Endodermal cell (in vitro differentiated cells): ENCODE measurements around the gene ZNF611. TPM values are rescaled to one million over a fixed set of nuclear protein-coding genes. Genes with fewer than 3 reads are reported as not detected.
"Not testable (repeated sequence)": the region's sequence is repeated elsewhere in the genome, so short reads cannot be mapped to it uniquely, and the experiment has no call there.

Experiments used
- DNase-seq: peaks from one replicate; pipeline ENCODE4 v3.0.0-alpha.2; 2017
- H3K27ac ChIP-seq: 2 replicates; pipeline ENCODE4 v1.5.1; 2013; ENCODE audit warnings: mild to moderate bottlenecking, low read depth, low read length, moderate library complexity
- H3K27me3 ChIP-seq: 2 replicates; pipeline ENCODE4 v1.6.1; 2013; ENCODE audit warnings: mild to moderate bottlenecking, low read length, moderate library complexity; ENCODE audit not compliant: insufficient read depth, control insufficient read depth, poor library complexity, severe bottlenecking
- H3K36me3 ChIP-seq: 2 replicates; pipeline ENCODE4 v1.7.0; 2013; ENCODE audit warnings: mild to moderate bottlenecking, low read length, moderate library complexity; ENCODE audit not compliant: control insufficient read depth, insufficient read depth
- H3K4me1 ChIP-seq: one replicate; pipeline ENCODE4 v1.7.0; 2013; ENCODE audit warnings: low read length; ENCODE audit not compliant: control insufficient read depth, insufficient read depth
- H3K4me3 ChIP-seq: 2 replicates; pipeline ENCODE4 v1.5.1; 2013; ENCODE audit warnings: mild to moderate bottlenecking, low read length, moderate library complexity
- H3K9ac ChIP-seq: 2 replicates; pipeline ENCODE4 v1.6.1; 2013; ENCODE audit warnings: mild to moderate bottlenecking, low read length, moderate library complexity; ENCODE audit not compliant: poor library complexity, severe bottlenecking; ENCODE audit errors: extremely low read depth
- H3K9me3 ChIP-seq: 2 replicates; pipeline ENCODE4 v1.6.1; 2013; ENCODE audit warnings: mild to moderate bottlenecking, low read length, moderate library complexity; ENCODE audit not compliant: control insufficient read depth
- H3K27ac Mint-ChIP-seq: 2 replicates; pipeline ENCODE4 v1.8.0; 2020; ENCODE audit warnings: mixed read lengths
- H3K27me3 Mint-ChIP-seq: 2 replicates; pipeline ENCODE4 v1.8.0; 2021; ENCODE audit warnings: mild to moderate bottlenecking, mixed read lengths; ENCODE audit not compliant: insufficient read depth
- H3K36me3 Mint-ChIP-seq: 2 replicates; pipeline ENCODE4 v1.8.0; 2020; ENCODE audit warnings: low read depth, mixed read lengths
- H3K4me1 Mint-ChIP-seq: 2 replicates; pipeline ENCODE4 v1.8.0; 2020; ENCODE audit warnings: mixed read lengths
- H3K4me3 Mint-ChIP-seq: 2 replicates; pipeline ENCODE4 v1.8.0; 2020; ENCODE audit warnings: mild to moderate bottlenecking, moderate library complexity, mixed read lengths
- H3K9me3 Mint-ChIP-seq: 2 replicates; pipeline ENCODE4 v1.8.0; 2020; ENCODE audit warnings: mild to moderate bottlenecking, mixed read lengths
- WGBS, 2 experiments: methylation state at CpG; one replicate each; pipeline versions ENCODE4 v1.1.5 to v1.1.7; 2013; ENCODE audit warnings: missing lambda C conversion rate in 2 of 2, mixed read lengths in 1 of 2; ENCODE audit not compliant: insufficient coverage in 1 of 2, insufficient read length in 1 of 2; 5-methylcytosine and 5-hydroxymethylcytosine counted together
- total RNA-seq, 2 donors: library from RNA; stranded (reverse); fragmentation: NEBNext Ultra II Directional in 1 of 2; extraction: Animal tissue kit (Norgen Biotek cat#: 25700) in 1 of 2; gene quantifications; 2 replicates in 1 of 2; 3 replicates in 1 of 2; pipeline ENCODE4 v1.2.1, GENCODE V29; 2021
- TF ChIP-seq, protein P1 (sequence below): fragments of 200-600 bp; sonication (generic); conservative IDR thresholded peaks from 2 replicates; pipeline ENCODE4 v1.5.0; 2021; ENCODE audit warnings: antibody characterized with exemption, mild to moderate bottlenecking

ZNF611 gene
- total RNA-seq, 2 donors from 2014 or later, result 96.9 to 136 TPM

DNA sequence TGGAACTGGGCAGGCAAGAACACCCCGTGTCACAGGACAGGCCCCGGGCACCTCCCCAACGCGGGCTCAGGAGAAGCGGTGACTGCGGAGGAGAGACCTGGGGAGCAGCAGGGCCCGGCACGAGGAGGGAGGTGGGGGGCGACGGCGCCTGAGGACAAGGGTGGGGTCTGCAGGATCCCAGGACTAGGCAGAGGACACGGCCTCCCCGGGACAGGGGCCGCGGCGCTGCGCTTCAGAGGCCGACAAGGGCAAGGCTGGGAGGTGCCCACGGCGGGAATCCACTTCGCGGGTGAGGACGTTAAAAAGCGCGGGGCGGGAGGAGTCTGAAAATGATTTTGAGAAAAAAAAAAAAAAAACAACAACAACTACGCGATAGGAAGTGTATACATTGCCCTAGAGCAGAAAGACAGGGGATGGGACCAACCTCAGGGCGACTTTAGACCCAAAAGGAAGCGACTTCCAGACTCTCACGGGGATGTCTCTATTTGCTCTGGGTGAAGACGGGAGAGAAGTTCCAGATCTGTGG lies 44.9 kb downstream of the ZNF611 start:
- H3K4me1 Mint-ChIP-seq, result peaks cover 24% of the 10 kb centered on the region
- H3K27me3 Mint-ChIP-seq, result no peaks in the 10 kb centered on the region
- 0% methylated on average over 10 to 26 of the region's 32 CpGs for WGBS, 2 experiments
- no peaks in the 10 kb centered on the region for H3K27me3 ChIP-seq
- TF ChIP-seq, protein P1, sequence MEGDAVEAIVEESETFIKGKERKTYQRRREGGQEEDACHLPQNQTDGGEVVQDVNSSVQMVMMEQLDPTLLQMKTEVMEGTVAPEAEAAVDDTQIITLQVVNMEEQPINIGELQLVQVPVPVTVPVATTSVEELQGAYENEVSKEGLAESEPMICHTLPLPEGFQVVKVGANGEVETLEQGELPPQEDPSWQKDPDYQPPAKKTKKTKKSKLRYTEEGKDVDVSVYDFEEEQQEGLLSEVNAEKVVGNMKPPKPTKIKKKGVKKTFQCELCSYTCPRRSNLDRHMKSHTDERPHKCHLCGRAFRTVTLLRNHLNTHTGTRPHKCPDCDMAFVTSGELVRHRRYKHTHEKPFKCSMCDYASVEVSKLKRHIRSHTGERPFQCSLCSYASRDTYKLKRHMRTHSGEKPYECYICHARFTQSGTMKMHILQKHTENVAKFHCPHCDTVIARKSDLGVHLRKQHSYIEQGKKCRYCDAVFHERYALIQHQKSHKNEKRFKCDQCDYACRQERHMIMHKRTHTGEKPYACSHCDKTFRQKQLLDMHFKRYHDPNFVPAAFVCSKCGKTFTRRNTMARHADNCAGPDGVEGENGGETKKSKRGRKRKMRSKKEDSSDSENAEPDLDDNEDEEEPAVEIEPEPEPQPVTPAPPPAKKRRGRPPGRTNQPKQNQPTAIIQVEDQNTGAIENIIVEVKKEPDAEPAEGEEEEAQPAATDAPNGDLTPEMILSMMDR, result no peak
- H3K9me3 ChIP-seq, result peaks cover 11% of the 10 kb centered on the region
- peaks cover 7% of the 10 kb centered on the region for H3K9me3 Mint-ChIP-seq
- H3K36me3 Mint-ChIP-seq, result peaks cover 15% of the 10 kb centered on the region
- peak overlapping the region; percentile 92 for H3K27ac Mint-ChIP-seq
- H3K36me3 ChIP-seq, result peaks cover 6% of the 10 kb centered on the region
- peak overlapping the region; percentile 79 for H3K4me3 Mint-ChIP-seq
- H3K4me3 ChIP-seq, result peak overlapping the region; percentile 99
- peak overlapping the region; percentile 92 for H3K9ac ChIP-seq
- peaks cover 9% of the 10 kb centered on the region for H3K4me1 ChIP-seq
- peak overlapping the region; percentile 64 for H3K27ac ChIP-seq
- peak; percentile 80 for DNase-seq

DNA sequence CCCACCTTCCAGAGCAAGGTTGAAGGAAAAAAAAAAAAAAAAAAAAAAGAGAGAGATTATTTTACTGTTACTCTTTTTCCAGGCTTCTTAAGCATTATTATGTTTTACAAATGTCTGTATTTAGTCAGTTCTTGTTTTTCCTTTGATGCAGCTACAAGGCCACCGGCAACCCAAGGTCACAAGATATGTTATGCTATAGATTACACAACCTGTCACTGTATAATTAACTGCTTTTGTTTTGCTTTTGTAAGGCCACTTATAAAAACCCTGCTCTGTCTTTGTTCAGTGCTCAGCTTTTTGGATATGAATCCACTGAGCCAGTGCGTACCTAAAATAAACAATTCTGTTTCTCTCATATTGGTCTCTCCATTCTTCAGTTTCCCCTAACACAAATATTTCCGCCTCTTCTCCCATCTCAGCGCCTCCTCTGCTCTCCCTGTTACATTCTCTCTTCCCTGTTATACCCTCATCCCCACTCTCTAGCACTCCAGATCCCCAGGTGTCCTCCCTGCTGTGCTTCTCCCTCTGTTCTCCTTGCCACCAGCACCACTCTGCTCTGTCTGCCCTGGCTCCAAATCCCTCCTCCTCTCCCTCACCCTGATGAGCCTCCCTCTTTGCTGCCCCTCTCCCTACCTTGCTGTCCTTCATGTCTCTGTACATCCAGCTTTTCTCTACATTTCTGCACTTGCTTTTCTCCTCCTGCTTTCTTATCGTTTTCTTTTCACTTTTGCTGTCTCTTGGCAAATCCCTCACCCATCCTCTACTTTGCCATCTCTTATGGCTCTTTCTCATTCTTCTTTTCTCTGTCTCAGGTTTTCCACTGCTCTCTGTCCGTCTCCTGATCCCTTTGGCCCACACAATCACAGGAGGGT lies 45.7 kb downstream of the ZNF611 start:
- peaks cover 15% of the 10 kb centered on the region for H3K36me3 Mint-ChIP-seq
- H3K36me3 ChIP-seq, H3K9me3 Mint-ChIP-seq, H3K27me3 ChIP-seq, DNase-seq, H3K27ac ChIP-seq, H3K27me3 Mint-ChIP-seq, H3K4me1 ChIP-seq, H3K9me3 ChIP-seq: not testable (repeated sequence)
- WGBS, 2 experiments, result 38 to 49% methylated on average over 5 to 6 of the region's 6 CpGs
- H3K4me1 Mint-ChIP-seq, result peaks cover 24% of the 10 kb centered on the region
- H3K27ac Mint-ChIP-seq, result peak overlapping the region; percentile 92
- H3K4me3 ChIP-seq, result peak overlapping the region; percentile 99
- peak overlapping the region; percentile 92 for H3K9ac ChIP-seq
- peak overlapping the region; percentile 79 for H3K4me3 Mint-ChIP-seq

DNA sequence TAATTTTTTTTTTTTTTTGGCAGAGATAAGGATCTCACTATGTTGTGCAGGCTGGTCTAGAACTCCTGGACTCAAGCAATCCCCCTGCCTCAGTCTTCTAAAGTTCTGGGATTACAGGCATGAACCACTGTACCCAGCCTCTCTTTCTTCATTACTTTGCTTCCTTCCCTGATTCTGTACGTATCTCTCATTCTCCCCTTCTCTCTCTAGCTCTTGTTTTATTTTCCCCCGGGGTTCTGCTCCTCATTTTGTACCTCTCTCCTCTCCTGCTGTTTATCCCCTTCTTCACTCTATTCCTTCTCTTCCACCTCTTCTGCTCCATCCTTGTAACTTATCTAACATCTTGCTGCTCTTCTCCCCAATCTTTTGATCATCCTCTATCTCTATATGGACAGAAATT lies 46.5 kb downstream of the ZNF611 start:
- Histone ChIP-seq H3K27ac (no peak overlapping the region), H3K4me1 (peaks cover 9% of the 10 kb centered on the region), H3K4me3 (peak overlapping the region; percentile 99), H3K36me3 (peaks cover 14% of the 10 kb centered on the region), H3K9me3 (no peaks in the 10 kb centered on the region), H3K9ac (no peak overlapping the region), H3K27me3 (no peaks in the 10 kb centered on the region)
- DNase-seq, result no peak
- H3K27me3 Mint-ChIP-seq, result no peaks in the 10 kb centered on the region
- H3K9me3 Mint-ChIP-seq, result no peaks in the 10 kb centered on the region
- TF ChIP-seq, protein P1, result no peak
- H3K4me1 Mint-ChIP-seq, result peaks cover 24% of the 10 kb centered on the region
- 94 to 100% methylated on average over 2 of the region's 2 CpGs for WGBS, 2 experiments
- H3K36me3 Mint-ChIP-seq, result peaks cover 17% of the 10 kb centered on the region
- no peak overlapping the region for H3K4me3 Mint-ChIP-seq
- H3K27ac Mint-ChIP-seq, result no peak overlapping the region
